SK-N-SH (cell line): ENCODE results near the gene RPL9. TPM values are rescaled to one million over a fixed set of nuclear protein-coding genes. Genes with fewer than 3 reads are reported as not detected.
"Not testable (repeated sequence)": the region's sequence is repeated elsewhere in the genome, so short reads cannot be mapped to it uniquely, and the experiment has no call there.

Source experiments
- CTCF ChIA-PET: fragments of 300-600, 350-600 bp; formaldehyde crosslinking; extraction: SDS; loops from one replicate; lab custom pipeline; 2021; lab: Yijun Ruan, JAX
- POLR2A ChIA-PET: fragments of 350-600 bp; sonication (Branson Sonifier 250); formaldehyde crosslinking; extraction: SDS; loops from one replicate; lab custom pipeline; 2020; ENCODE audit warnings: antibody characterized with exemption, inconsistent platforms; lab: Yijun Ruan, JAX
- DNase-seq: peaks from one replicate; pipeline ENCODE4 v3.0.0; 2012
- H2AFZ ChIP-seq: fragments of 200-600 bp; sonication (generic); 2 replicates; pipeline ENCODE4 v1.8.1; 2016; ENCODE audit warnings: antibody characterized with exemption, mild to moderate bottlenecking, low read depth
- H3F3A ChIP-seq: fragments of 200-600 bp; sonication (generic); replicated peaks from 2 replicates; pipeline ENCODE3; 2016; ENCODE audit warnings: antibody characterized with exemption, mild to moderate bottlenecking; ENCODE audit not compliant: insufficient read depth
- H3K27ac ChIP-seq, 2 experiments: fragments of 200-500 bp in 1 of 2; fragments of 200-600 bp in 1 of 2; sonication (Bioruptor generic) in 1 of 2; sonication (generic), shearing (Covaris generic) in 1 of 2; 2 replicates each; pipeline versions ENCODE4 v1.5.1 to v1.6.1; 2014 to 2016; ENCODE audit warnings: low read depth in 2 of 2, inconsistent platforms in 1 of 2, low read length in 1 of 2, mild to moderate bottlenecking in 1 of 2, mixed read lengths in 1 of 2
- H3K27me3 ChIP-seq: fragments of 200-600 bp; sonication (generic), shearing (Covaris generic); 2 replicates; pipeline ENCODE4 v1.6.1; 2016; ENCODE audit warnings: mixed run types; ENCODE audit not compliant: insufficient read depth
- H3K36me3 ChIP-seq, 2 experiments: fragments of 200-500 bp in 1 of 2; fragments of 200-600 bp in 1 of 2; sonication (Bioruptor generic) in 1 of 2; sonication (generic) in 1 of 2; replicated peaks in 1 of 2; 2 replicates each; pipeline versions ENCODE3 to v1.5.1; 2014 to 2016; ENCODE audit warnings: low read length in 1 of 2, mild to moderate bottlenecking in 1 of 2; ENCODE audit not compliant: insufficient read depth in 2 of 2, control insufficient read depth in 1 of 2
- H3K4me1 ChIP-seq, 2 experiments: fragments of 200-500 bp in 1 of 2; fragments of 200-600 bp in 1 of 2; sonication (Bioruptor generic) in 1 of 2; sonication (generic), shearing (Covaris generic) in 1 of 2; 2 replicates each; pipeline versions ENCODE4 v1.5.1 to v1.6.1; 2014 to 2016; ENCODE audit warnings: low read depth in 1 of 2, low read length in 1 of 2, mixed run types in 1 of 2; ENCODE audit not compliant: insufficient read depth in 2 of 2, control insufficient read depth in 1 of 2
- H3K4me2 ChIP-seq: fragments of 200-600 bp; sonication (generic), shearing (Covaris generic); 2 replicates; pipeline ENCODE4 v1.6.1; 2017; ENCODE audit warnings: mixed run types
- H3K4me3 ChIP-seq, 2 experiments: fragments of 200-500 bp in 1 of 2; fragments of 200-600 bp in 1 of 2; sonication (Bioruptor generic) in 1 of 2; sonication (generic), shearing (Covaris generic) in 1 of 2; 2 replicates each; pipeline versions ENCODE4 v1.5.1 to v1.8.1; 2014 to 2016; ENCODE audit warnings: low read depth in 2 of 2, inconsistent platforms in 1 of 2, low read length in 1 of 2, mild to moderate bottlenecking in 1 of 2, mixed read lengths in 1 of 2, moderate library complexity in 1 of 2
- H3K79me2 ChIP-seq: fragments of 200-600 bp; sonication (generic); 2 replicates; pipeline ENCODE4 v1.8.1; 2017; ENCODE audit warnings: mild to moderate bottlenecking; ENCODE audit not compliant: insufficient read depth
- H3K9ac ChIP-seq: fragments of 200-600 bp; sonication (generic); 2 replicates; pipeline ENCODE4 v1.6.1; 2017; ENCODE audit warnings: mixed run types
- H3K9me2 ChIP-seq: fragments of 200-600 bp; sonication (generic); 2 replicates; pipeline ENCODE4 v1.6.1; 2017; ENCODE audit warnings: mixed run types
- H3K9me3 ChIP-seq: fragments of 200-600 bp; sonication (generic); 2 replicates; pipeline ENCODE4 v1.6.1; 2017; ENCODE audit warnings: mixed run types, mild to moderate bottlenecking, moderate library complexity
- H4K20me1 ChIP-seq: fragments of 200-600 bp; sonication (generic); 2 replicates; pipeline ENCODE4 v1.6.1; 2017; ENCODE audit warnings: mild to moderate bottlenecking, mixed run types; ENCODE audit not compliant: insufficient read depth
- ELF1 ChIP-seq: IDR thresholded peaks from 2 replicates; pipeline ENCODE4 v1.4.0; 2012
- FOXM1 ChIP-seq: IDR thresholded peaks from 2 replicates; pipeline ENCODE4 v1.4.0; 2012; ENCODE audit warnings: low read depth, mild to moderate bottlenecking
- MAX ChIP-seq: IDR thresholded peaks from 2 replicates; pipeline ENCODE4 v1.4.0; 2012; ENCODE audit warnings: low read depth
- PBX3 ChIP-seq: IDR thresholded peaks from 2 replicates; pipeline ENCODE4; 2012
- RCOR1 ChIP-seq: fragments of 150-350 bp; IDR thresholded peaks from 2 replicates; pipeline ENCODE4 v1.6.1; 2017; ENCODE audit warnings: antibody characterized with exemption, low read length
- REST ChIP-seq: IDR thresholded peaks from 2 replicates; pipeline ENCODE4 v1.6.1; 2012; ENCODE audit warnings: mild to moderate bottlenecking, low read depth, low read length, moderate library complexity
- RXRA ChIP-seq: IDR thresholded peaks from 2 replicates; pipeline ENCODE4 v1.4.0; 2012; ENCODE audit warnings: low read depth, mild to moderate bottlenecking, borderline replicate concordance
- TCF12 ChIP-seq: IDR thresholded peaks from 2 replicates; pipeline ENCODE4 v1.4.0; 2012
- USF1 ChIP-seq: IDR thresholded peaks from 2 replicates; pipeline ENCODE4 v1.4.0; 2012; ENCODE audit warnings: low read depth, borderline replicate concordance
- ZBTB33 ChIP-seq: IDR thresholded peaks from 2 replicates; pipeline ENCODE4 v1.4.0; 2012; ENCODE audit warnings: low read depth, borderline replicate concordance
- WGBS: methylation state at CpG from one replicate; pipeline ENCODE4 v1.1.6; 2017; ENCODE audit warnings: low lambda C conversion rate; 5-methylcytosine and 5-hydroxymethylcytosine counted together
- polyA plus RNA-seq, 3 experiments: library from polyadenylated mRNA; depleted of rRNA; stranded (reverse); fragments of >200 nt; gene quantifications; 2 replicates each; pipeline ENCODE4 v1.2.3, GENCODE V29; 2012

Gene RPL9
- polyA plus RNA-seq, 1 of the 3 experiments (the other 2 are of a cell fraction), result 1,564 TPM

GRCh38 chr4:39504538-39504937 lies 45.8 kb upstream of the RPL9 start:
- Histone ChIP-seq H3F3A (peaks cover 69% of the 10 kb centered on the region), H4K20me1 (no peaks in the 10 kb centered on the region; the same call in 1 of the 2 replicates), H3K27ac (peak overlapping the region in 1 of 2 experiments; percentile 96; a peak in 2 of 4 replicates), H3K9ac (no peak overlapping the region), H3K36me3 (peaks cover 60 to 85% of the 10 kb centered on the region in 2 experiments), H3K27me3 (no peaks in the 10 kb centered on the region), H3K79me2 (peaks cover 43% of the 10 kb centered on the region), H3K4me3 (no peak overlapping the region), H3K4me2 (no peak overlapping the region), H3K4me1 (peaks cover 0 to 22% of the 10 kb centered on the region in 2 experiments; a peak in 2 of 4 replicates), H3K9me2 (no peaks in the 10 kb centered on the region), H3K9me3 (no peaks in the 10 kb centered on the region), H2AFZ (no peak overlapping the region)
- POLR2A ChIA-PET, result no interaction called here
- WGBS, result 98% methylated on average over 2 of the region's 2 CpGs
- CTCF ChIA-PET, result interaction anchor here (0.8 to 1.8 kb wide), 2 partner anchors 12 to 35 kb away, joined by 3 to 4 read pairs; no protein-coding TSS in a partner anchor
- no peak; the same call in 1 of the 2 replicates for TF ChIP-seq PBX3
- no peak for DNase-seq

GRCh38 chr4:39502664-39503035 lies 43.9 kb upstream of the RPL9 start:
- Histone ChIP-seq H3K4me2 (peak overlapping the region; percentile 15; the same call in 1 of the 2 replicates), H3K9ac (peak overlapping the region; percentile 25; the same call in 1 of the 2 replicates), H3K36me3 (peaks cover 60 to 86% of the 10 kb centered on the region in 2 experiments), H3K79me2 (peaks cover 27% of the 10 kb centered on the region; the same call in 1 of the 2 replicates), H3F3A (peaks cover 61% of the 10 kb centered on the region), H3K4me1 (peaks cover 0 to 22% of the 10 kb centered on the region in 2 experiments; a peak in 2 of 4 replicates), H3K27ac (peak overlapping the region in 1 of 2 experiments; percentile 96; a peak in 2 of 4 replicates)
- H3K27me3 ChIP-seq, POLR2A ChIA-PET, CTCF ChIA-PET, DNase-seq, H3K9me2 ChIP-seq, H3K4me3 ChIP-seq, H3K9me3 ChIP-seq, H4K20me1 ChIP-seq, H2AFZ ChIP-seq: not testable (repeated sequence)
- WGBS, result 85% methylated on average over 4 of the region's 4 CpGs

- H3K4me3 ChIP-seq, result no peak overlapping the region
- H3K9ac ChIP-seq, result peak overlapping the region; percentile 56; the same call in 1 of the 2 replicates
- peaks cover 59 to 86% of the 10 kb centered on the region in 2 experiments for H3K36me3 ChIP-seq
- TF ChIP-seq RXRA, result peak; percentile 75; the same call in 1 of the 2 replicates
- no peak for TF ChIP-seq ELF1
- no peak for TF ChIP-seq REST
- no peak for TF ChIP-seq MAX
- TF ChIP-seq USF1, result no peak
- TF ChIP-seq FOXM1, result peak; percentile 35; the same call in 1 of the 2 replicates
- TF ChIP-seq RCOR1, result no peak
- TF ChIP-seq TCF12, result peak; percentile 58; the same call in 1 of the 2 replicates
- no peak for TF ChIP-seq ZBTB33
These were observed 43.4 kb upstream of the RPL9 start for GRCh38 chr4:39502019-39502663.

More at GRCh38 chr4:39502019-39502663, 43.4 kb upstream of the RPL9 start:
- no peaks in the 10 kb centered on the region for H3K9me2 ChIP-seq
- H3K79me2 ChIP-seq, result peaks cover 22% of the 10 kb centered on the region; the same call in 1 of the 2 replicates
- peak overlapping the region; percentile 55; the same call in 1 of the 2 replicates for H3K4me2 ChIP-seq
- H3K27me3 ChIP-seq, result no peaks in the 10 kb centered on the region
- POLR2A ChIA-PET, result no interaction called here
- DNase-seq, result no peak
- peaks cover 61% of the 10 kb centered on the region for H3F3A ChIP-seq
- no peaks in the 10 kb centered on the region for H3K9me3 ChIP-seq
- peak overlapping the region in 1 of 2 experiments; percentile 96; a peak in 2 of 4 replicates for H3K27ac ChIP-seq
- H2AFZ ChIP-seq, result no peak overlapping the region
- peaks cover 0 to 22% of the 10 kb centered on the region in 2 experiments; a peak in 2 of 4 replicates for H3K4me1 ChIP-seq
- H4K20me1 ChIP-seq, result no peaks in the 10 kb centered on the region; the same call in 1 of the 2 replicates
- CTCF ChIA-PET, result no interaction called here
